Activated CD4-positive, alpha-beta memory T cell treated with anti-CD3 and anti-CD28 coated beads for 36 hours (primary cell): ENCODE data around the gene FHIT. TPM values are rescaled to one million over a fixed set of nuclear protein-coding genes. Genes with fewer than 3 reads are reported as not detected.
"Not testable (repeated sequence)": the region's sequence is repeated elsewhere in the genome, so short reads cannot be mapped to it uniquely, and the experiment has no call there.

Experiments
- CTCF ChIA-PET: fragments of 350-600 bp; sonication (Branson Sonifier 250); formaldehyde crosslinking; loops from one replicate; lab custom pipeline; 2021; ENCODE audit warnings: antibody characterized with exemption, inconsistent platforms; lab: Charles Lee
- POLR2A ChIA-PET: fragments of 350-600 bp; sonication (Branson Sonifier 250); formaldehyde crosslinking; loops from one replicate; lab custom pipeline; 2021; ENCODE audit warnings: antibody characterized with exemption; lab: Charles Lee
- DNase-seq: peaks from one replicate; pipeline ENCODE4 v3.0.0-alpha.2; 2020
- H3K27ac Mint-ChIP-seq: one replicate; pipeline ENCODE4 v1.8.0; 2021; ENCODE audit warnings: mixed read lengths
- H3K27me3 Mint-ChIP-seq: one replicate; pipeline ENCODE4 v1.8.0; 2021; ENCODE audit warnings: mixed read lengths
- H3K36me3 Mint-ChIP-seq: one replicate; pipeline ENCODE4 v1.8.0; 2021; ENCODE audit warnings: mixed read lengths
- H3K4me1 Mint-ChIP-seq: one replicate; pipeline ENCODE4 v1.8.0; 2021; ENCODE audit warnings: low read depth, mixed read lengths
- H3K4me3 Mint-ChIP-seq: one replicate; pipeline ENCODE4 v1.8.0; 2021; ENCODE audit warnings: mild to moderate bottlenecking, mixed read lengths
- H3K9me3 Mint-ChIP-seq: one replicate; pipeline ENCODE4 v1.8.0; 2021; ENCODE audit warnings: mixed read lengths
- intact Hi-C: fragments of 100-400 bp; cut with micrococcal nuclease; formaldehyde crosslinking; loops from one replicate; pipeline ENCODE4 v1.15.1; 2023
- total RNA-seq, 2 experiments: library from RNA; stranded (reverse); gene quantifications; one replicate each; pipeline ENCODE4 v1.2.3, GENCODE V29; 2021

The FHIT gene
- total RNA-seq, 2 experiments from 2014 or later, result 7.2 to 8.7 TPM

DNA sequence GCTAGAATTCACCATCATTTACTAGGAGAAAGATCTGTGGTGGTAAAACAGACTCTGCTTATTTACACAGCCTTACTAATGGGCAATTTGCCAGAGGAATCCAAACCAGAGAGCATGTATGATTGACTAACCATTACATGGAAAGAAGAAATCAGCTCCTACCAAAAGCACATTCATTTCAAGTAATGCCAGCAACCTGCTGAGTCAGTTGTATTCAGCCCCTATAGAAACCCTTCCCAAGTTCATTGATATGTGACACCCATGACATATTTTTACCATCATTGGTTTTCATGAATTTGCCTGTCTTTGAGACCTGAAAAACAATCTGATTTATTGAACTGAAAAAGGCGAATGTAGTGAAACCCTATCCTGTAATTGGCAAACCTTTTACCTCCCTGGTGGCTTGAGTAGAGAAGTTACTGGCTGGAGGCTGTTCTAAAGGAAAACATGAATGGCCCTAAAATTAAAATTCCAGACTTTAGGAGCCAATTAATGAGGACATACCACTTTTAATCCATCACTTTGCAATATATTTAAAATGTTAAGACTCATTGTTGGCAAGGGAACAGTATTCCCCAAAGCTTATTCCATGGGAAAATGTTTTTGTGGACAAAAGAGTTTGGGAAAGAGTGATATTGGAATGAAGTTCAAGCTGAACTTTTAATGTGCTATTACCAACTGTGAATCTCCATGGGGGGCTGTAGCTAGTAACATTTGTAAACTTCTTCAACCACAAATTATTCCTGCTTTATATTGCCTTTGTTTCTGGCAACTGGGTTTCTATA lies 542.9 kb downstream of the FHIT start:
- Mint-ChIP-seq H3K4me3 (no peak overlapping the region), H3K27ac (no peak overlapping the region), H3K4me1 (no peaks in the 10 kb centered on the region), H3K9me3 (peaks cover 8% of the 10 kb centered on the region), H3K36me3 (no peaks in the 10 kb centered on the region), H3K27me3 (peaks cover 2% of the 10 kb centered on the region)
- ChIA-PET POLR2A (no interaction called here), CTCF (no interaction called here)
- DNase-seq, result no peak
- intact Hi-C loops, result no loop called here

DNA sequence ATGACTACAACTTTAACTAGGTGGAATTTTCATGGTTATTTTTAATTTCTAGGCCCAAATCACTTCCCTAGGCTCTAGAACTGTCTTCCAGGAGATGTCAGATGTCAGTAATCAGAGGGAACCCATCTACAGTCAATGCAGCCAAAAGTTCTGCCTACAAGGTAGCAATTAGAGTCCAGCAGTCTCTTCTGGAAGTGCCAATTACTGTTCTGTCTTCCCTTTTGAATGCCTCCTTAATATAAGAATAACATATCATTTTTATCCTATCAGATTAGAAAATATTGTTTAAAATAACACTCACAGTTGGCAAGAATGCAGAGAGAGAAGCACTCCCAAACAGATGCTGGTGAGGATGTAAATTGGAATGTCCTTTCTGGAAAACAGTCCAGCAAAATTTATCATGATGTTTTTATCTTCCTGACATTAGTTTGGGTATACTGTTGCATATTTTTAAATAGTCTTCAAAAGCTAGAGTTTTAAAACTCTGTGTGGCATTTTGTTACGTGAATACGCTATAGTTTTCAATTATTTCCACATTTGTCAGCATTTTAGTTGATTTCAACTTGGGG lies 543.7 kb downstream of the FHIT start:
- peaks cover 2% of the 10 kb centered on the region for H3K27me3 Mint-ChIP-seq
- CTCF ChIA-PET, result no interaction called here
- intact Hi-C loops, result no loop called here
- no peaks in the 10 kb centered on the region for H3K4me1 Mint-ChIP-seq
- H3K27ac Mint-ChIP-seq, result no peak overlapping the region
- POLR2A ChIA-PET, result no interaction called here
- H3K36me3 Mint-ChIP-seq, result no peaks in the 10 kb centered on the region
- no peak overlapping the region for H3K4me3 Mint-ChIP-seq
- H3K9me3 Mint-ChIP-seq, result peaks cover 8% of the 10 kb centered on the region
- no peak for DNase-seq

DNA sequence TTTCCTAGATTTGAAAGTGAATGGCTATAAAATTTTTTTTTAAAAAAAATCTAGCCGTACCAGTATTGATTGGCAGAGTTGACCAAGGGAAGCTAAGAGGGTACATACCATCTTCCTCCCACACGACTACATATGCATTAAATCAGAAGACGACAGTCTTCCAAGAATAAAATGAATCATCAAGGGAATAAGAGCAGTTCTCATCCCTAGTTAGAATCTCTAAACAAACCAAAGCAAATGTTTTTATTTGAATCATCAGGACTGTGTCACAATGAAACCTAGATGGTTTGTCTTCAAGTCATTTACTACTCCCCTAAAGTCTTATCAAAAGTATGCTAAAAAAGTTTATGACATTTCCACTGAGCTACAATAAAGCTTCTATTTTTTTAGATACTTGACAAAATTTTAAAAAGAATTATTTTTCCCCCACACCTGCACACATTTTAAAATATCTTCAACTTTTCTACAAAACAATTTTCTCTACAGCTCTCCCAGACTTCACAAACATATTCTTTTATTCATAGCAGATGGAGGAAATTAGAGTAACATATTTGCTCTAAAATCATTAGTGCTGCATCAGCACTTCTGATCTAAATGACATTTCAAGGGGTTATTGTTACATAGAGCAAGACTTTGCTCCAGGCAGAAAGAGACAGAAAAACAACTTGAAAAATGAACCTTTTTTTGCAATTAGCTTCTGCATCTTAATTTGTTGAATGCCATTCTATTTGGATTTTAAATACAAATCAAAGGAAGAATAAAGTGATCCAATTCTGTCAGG lies 547.1 kb downstream of the FHIT start:
- no peaks in the 10 kb centered on the region for H3K36me3 Mint-ChIP-seq
- H3K4me3 Mint-ChIP-seq, result no peak overlapping the region
- ChIA-PET CTCF (interaction anchor here (0.5 kb wide), 1 partner anchor 51 kb away, joined by 3 read pairs; no protein-coding TSS in a partner anchor), POLR2A (no interaction called here)
- H3K9me3 Mint-ChIP-seq, result no peaks in the 10 kb centered on the region
- H3K27me3 Mint-ChIP-seq, result peaks cover 5% of the 10 kb centered on the region
- no peak for DNase-seq
- intact Hi-C loops, result no loop called here
- no peaks in the 10 kb centered on the region for H3K4me1 Mint-ChIP-seq
- H3K27ac Mint-ChIP-seq, result no peak overlapping the region

DNA sequence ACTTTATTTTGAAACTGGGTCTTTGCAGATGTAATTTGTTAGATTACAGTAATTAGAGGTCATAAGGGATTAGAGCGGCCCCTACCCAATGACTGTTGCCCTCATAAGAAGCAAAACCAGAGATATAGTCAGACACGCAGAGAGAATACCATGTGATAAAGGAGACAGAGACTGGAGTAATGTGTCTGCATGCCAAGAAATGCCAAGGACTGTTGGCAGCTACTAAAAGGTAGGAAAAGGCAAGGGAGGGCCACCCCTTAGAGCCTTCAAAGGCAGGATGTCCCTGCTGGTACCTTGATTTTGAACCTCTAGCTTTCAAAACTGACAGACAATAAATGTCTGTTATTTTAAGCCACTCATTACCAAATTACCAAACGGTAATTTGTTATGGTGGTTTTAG lies 548.2 kb downstream of the FHIT start:
- no peak for DNase-seq
- no peaks in the 10 kb centered on the region for H3K9me3 Mint-ChIP-seq
- POLR2A ChIA-PET, result no interaction called here
- peaks cover 5% of the 10 kb centered on the region for H3K27me3 Mint-ChIP-seq
- CTCF ChIA-PET, result no interaction called here
- H3K4me1 Mint-ChIP-seq, result no peaks in the 10 kb centered on the region
- no peak overlapping the region for H3K4me3 Mint-ChIP-seq
- intact Hi-C loops, result no loop called here
- no peak overlapping the region for H3K27ac Mint-ChIP-seq
- H3K36me3 Mint-ChIP-seq, result no peaks in the 10 kb centered on the region

DNA sequence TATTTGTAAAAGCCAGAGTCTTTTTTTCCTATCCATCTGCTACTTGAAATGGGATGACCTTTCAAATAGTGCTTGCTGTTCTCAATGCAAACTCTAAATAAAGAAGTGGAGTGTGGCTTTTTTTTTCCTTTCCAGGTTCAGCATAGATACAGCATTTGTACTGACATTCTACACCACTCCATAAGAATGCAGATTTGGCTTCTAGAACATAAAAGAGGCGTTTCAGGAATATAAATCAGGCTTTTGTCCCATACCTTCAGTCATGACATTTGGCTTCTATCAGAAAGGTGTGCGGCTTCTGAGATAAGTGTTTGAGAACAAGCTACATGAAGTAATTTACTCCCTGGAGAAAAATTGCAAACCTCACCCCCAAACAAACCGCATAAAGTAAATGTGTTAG lies 553.1 kb downstream of the FHIT start:
- POLR2A ChIA-PET, result no interaction called here
- Mint-ChIP-seq H3K9me3 (no peaks in the 10 kb centered on the region), H3K4me1 (no peaks in the 10 kb centered on the region), H3K27ac (no peak overlapping the region), H3K4me3 (no peak overlapping the region), H3K36me3 (no peaks in the 10 kb centered on the region), H3K27me3 (peaks cover 3% of the 10 kb centered on the region)
- intact Hi-C loops, result no loop called here
- CTCF ChIA-PET, result no interaction called here
- no peak for DNase-seq

DNA sequence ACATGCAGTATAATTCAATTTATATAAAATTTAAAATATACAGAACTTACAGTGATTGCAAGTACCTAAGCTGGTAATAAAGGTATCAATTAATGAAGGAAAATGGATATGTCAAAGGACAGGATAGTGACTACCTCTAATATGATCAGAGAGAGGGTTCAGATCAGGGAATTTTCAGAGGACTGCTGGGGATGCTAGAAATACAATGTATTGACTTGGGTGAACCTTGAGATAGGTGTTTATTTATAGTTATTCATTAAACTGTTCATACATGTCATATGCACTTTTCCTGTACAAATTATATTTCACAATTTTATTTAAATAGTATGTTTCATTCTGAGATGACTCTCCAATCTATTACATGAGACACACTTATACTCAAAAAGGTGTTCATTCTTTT lies 554.1 kb downstream of the FHIT start:
- Mint-ChIP-seq H3K4me1 (no peaks in the 10 kb centered on the region), H3K27ac (no peak overlapping the region), H3K36me3 (no peaks in the 10 kb centered on the region), H3K4me3 (no peak overlapping the region), H3K9me3 (no peaks in the 10 kb centered on the region), H3K27me3 (peaks cover 3% of the 10 kb centered on the region)
- DNase-seq, result no peak
- POLR2A ChIA-PET, result no interaction called here
- intact Hi-C loops, result no loop called here
- CTCF ChIA-PET, result no interaction called here

DNA sequence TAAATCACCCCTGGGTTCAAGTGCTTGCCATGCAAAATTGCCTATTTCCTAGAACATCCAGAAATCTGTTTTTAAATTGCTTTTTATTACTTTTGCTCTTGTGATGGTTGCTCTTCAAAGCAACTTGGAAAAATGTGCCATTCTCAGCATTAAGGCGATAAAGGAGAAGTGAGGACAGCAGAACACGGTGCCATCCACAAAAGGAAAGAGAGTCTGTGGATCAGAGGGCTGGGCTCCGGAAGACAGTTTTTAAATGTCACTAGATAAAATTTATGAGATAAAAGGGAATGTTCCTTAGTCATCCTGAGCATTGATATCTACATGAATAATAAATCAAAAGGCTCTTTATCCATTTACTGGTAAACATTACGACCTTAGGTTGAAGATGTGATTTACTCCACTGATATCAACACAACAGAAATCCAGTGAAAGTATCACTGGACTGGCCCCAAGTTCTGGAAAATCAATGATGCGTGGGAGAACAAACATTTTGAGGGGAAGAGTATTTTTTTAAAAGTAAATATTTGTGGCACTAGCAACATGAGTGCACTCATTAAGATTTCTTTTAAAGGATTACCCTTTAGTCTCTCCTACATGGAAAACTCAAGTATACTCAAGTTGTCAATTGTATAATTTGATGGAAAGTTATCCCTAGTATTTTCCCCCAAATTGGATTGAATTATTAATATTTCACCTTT lies 554.7 kb downstream of the FHIT start:
- peaks cover 2% of the 10 kb centered on the region for H3K27me3 Mint-ChIP-seq
- H3K36me3 Mint-ChIP-seq, result no peaks in the 10 kb centered on the region
- no peaks in the 10 kb centered on the region for H3K4me1 Mint-ChIP-seq
- DNase-seq, result no peak
- H3K27ac Mint-ChIP-seq, result no peak overlapping the region
- CTCF ChIA-PET, result no interaction called here
- POLR2A ChIA-PET, result no interaction called here
- no peak overlapping the region for H3K4me3 Mint-ChIP-seq
- intact Hi-C loops, result no loop called here
- no peaks in the 10 kb centered on the region for H3K9me3 Mint-ChIP-seq

DNA sequence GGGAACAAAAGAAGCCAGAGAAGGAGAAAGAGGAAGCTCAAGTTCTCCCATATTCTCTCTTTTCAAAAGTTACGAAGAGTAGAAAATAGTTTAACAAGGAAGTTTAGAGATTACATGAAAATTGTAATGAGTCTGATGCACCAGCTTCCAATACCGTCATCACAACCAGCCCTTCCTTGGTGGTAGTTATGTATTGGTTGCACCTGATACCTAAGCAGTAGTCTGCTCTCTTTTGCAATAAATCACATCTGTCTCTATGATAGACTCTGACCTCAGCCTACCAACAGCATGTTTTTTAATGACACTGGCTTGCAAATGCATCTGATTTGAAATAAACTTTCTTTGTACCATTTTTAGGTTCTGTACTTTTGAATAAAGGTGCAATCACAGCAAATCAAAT lies 575.8 kb downstream of the FHIT start:
- H3K36me3 Mint-ChIP-seq, result no peaks in the 10 kb centered on the region
- DNase-seq, result no peak
- H3K4me3 Mint-ChIP-seq, result no peak overlapping the region
- no peaks in the 10 kb centered on the region for H3K9me3 Mint-ChIP-seq
- H3K27me3 Mint-ChIP-seq, result no peaks in the 10 kb centered on the region
- ChIA-PET CTCF (no interaction called here), POLR2A (no interaction called here)
- no peaks in the 10 kb centered on the region for H3K4me1 Mint-ChIP-seq
- intact Hi-C loops, result no loop called here
- H3K27ac Mint-ChIP-seq, result no peak overlapping the region

DNA sequence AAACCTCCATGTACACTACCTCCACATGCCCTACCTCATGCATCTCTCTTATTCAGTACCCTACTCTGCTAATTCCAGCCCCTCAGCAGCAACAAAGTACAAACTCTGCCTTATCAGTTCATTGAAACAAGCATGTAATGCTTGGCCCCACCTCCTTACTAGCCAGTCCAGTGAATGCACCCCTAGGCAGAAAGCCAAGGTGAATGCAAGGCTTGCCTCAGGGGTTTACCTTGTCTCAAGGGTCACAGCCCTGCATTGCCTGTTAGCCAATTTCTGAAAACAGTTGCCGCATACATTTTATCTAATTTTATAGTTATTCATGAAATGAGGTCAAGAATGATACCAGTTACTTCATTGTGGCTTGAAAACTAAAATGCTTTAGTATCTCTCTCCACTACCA lies 576.4 kb downstream of the FHIT start:
- Mint-ChIP-seq H3K27ac (no peak overlapping the region), H3K4me3 (no peak overlapping the region), H3K27me3 (no peaks in the 10 kb centered on the region), H3K9me3 (no peaks in the 10 kb centered on the region), H3K4me1 (no peaks in the 10 kb centered on the region), H3K36me3 (no peaks in the 10 kb centered on the region)
- POLR2A ChIA-PET, result no interaction called here
- intact Hi-C loops, result no loop called here
- CTCF ChIA-PET, result no interaction called here
- DNase-seq, result no peak

DNA sequence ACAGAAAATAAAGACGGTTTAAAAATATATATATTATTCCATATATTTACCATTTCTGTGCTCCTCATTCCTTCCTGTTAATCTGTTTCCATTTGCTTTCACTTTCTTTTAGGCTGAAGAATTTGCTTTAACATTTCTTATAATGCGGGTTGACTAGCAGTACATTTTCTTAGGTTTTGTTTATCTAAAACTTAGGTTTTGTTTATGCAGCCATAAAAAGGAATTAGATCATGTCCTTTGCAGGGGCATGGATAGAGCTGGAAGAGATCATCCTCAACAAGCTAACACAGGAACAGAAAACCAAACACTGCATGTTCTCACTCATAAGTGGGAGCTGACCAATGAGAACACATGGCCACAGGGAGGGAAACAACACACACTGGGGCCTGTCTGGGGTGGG lies 578.1 kb downstream of the FHIT start:
- Mint-ChIP-seq H3K27me3 (no peaks in the 10 kb centered on the region), H3K4me3 (no peak overlapping the region), H3K4me1 (no peaks in the 10 kb centered on the region), H3K36me3 (no peaks in the 10 kb centered on the region), H3K27ac (no peak overlapping the region), H3K9me3 (no peaks in the 10 kb centered on the region)
- POLR2A ChIA-PET, result no interaction called here
- intact Hi-C loops, result no loop called here
- DNase-seq, result no peak
- CTCF ChIA-PET, result no interaction called here

DNA sequence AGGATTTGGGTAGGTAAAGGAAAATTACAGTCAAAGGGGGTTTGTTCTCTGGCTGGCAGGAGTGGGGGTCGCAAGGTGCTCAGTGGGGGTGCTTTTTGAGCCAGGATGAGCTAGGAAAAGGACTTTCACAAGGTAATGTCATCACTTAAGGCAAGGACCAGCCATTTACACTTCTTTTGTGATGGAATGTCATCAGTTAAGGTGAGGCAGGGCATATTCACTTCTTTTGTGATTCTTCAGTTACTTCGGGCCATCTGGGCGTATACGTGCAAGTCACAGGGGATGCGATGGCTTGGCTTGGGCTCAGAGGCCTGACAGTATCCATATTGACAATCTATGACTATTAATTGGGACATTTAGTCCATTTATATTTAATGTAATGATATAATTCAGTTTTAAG lies 578.9 kb downstream of the FHIT start:
- H3K9me3 Mint-ChIP-seq, intact Hi-C loops, POLR2A ChIA-PET, H3K27me3 Mint-ChIP-seq, DNase-seq, H3K27ac Mint-ChIP-seq, CTCF ChIA-PET, H3K4me1 Mint-ChIP-seq, H3K4me3 Mint-ChIP-seq, H3K36me3 Mint-ChIP-seq: not testable (repeated sequence)

DNA sequence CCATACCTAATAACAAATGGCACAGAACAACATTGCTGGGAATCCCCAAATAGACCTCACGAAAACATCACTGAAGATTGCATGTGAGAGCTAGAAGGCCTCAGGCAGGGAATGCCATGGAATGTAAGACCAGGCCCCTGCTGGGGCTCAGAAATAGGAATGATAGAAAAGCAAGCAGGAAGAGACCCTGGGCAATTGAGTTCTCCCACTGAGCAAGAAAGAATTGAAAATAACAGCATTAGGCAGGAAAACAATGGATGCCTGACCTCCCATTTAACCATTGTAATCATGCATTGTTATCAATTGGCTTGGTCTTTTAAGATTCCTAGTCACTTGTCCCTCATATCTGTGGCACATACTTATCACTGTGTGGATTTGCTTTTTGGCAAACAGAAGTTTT lies 581.6 kb downstream of the FHIT start:
- Mint-ChIP-seq H3K4me3 (no peak overlapping the region), H3K27ac (no peak overlapping the region), H3K27me3 (no peaks in the 10 kb centered on the region), H3K4me1 (no peaks in the 10 kb centered on the region), H3K36me3 (no peaks in the 10 kb centered on the region), H3K9me3 (peaks cover 8% of the 10 kb centered on the region)
- intact Hi-C loops, result no loop called here
- no peak for DNase-seq
- CTCF ChIA-PET, result no interaction called here
- POLR2A ChIA-PET, result no interaction called here
